ENCODE measurements around the gene GPBAR1. TPM values are rescaled to one million over a fixed set of nuclear protein-coding genes. Genes with fewer than 3 reads are reported as not detected.

The GPBAR1 gene
- total RNA-seq, 6 experiments from 2014 or later: 0.10 to 0.17 (median 0.12) TPM; not detected in 1

DNA sequence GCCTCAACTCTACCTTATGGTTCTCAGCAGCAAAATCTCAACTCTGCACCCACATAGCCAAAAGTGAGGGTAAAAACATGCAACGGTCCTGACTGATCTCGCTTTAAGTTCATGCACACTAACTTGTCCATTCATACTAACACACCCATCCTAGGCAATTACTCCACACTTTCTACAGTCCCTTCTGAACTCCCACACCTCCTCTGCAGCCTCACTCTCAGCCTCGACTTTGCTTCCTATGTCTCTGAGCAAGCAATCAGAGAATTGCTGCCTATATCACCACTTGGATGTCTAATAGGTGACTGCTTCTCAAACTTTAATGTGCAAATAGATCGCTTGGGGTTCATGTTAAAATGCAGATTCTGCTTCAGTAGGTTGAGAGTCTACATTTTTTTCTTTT, 39.3 kb downstream of the GPBAR1 start:
- H3K27ac Mint-ChIP-seq: no peak overlapping the region
- DNase-seq: no peak

DNA sequence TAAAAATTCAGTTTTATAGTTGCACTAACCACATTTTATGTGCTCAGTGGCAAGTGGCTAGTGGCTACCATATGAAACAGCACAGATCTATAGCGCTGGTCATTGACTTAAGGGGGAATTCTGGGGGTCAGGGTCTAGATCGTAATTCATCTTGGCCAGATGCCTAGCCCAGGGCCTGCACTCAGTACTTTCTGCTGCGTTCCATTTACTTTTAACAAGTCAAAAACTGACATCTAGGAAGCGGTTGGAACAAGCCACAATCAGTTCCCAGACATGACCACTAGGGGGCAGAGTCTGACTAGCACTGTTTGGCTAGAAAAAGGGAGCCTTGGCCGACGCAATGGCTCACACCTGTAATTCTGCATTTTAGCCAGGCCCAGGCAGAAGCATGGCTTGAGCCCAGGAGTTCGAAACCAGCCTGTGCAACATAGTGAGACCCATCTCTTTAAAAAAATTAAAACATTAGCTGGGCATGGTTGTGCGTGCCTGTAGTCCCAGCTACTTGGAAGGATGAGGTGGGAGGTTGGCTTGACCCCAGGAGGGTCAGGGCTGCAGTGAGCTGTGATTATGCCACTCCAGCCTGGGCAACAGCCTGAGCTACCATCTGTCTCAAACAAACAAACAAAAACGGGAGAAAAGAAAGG, 40.5 kb downstream of the GPBAR1 start:
- TF ChIP-seq, protein P1, sequence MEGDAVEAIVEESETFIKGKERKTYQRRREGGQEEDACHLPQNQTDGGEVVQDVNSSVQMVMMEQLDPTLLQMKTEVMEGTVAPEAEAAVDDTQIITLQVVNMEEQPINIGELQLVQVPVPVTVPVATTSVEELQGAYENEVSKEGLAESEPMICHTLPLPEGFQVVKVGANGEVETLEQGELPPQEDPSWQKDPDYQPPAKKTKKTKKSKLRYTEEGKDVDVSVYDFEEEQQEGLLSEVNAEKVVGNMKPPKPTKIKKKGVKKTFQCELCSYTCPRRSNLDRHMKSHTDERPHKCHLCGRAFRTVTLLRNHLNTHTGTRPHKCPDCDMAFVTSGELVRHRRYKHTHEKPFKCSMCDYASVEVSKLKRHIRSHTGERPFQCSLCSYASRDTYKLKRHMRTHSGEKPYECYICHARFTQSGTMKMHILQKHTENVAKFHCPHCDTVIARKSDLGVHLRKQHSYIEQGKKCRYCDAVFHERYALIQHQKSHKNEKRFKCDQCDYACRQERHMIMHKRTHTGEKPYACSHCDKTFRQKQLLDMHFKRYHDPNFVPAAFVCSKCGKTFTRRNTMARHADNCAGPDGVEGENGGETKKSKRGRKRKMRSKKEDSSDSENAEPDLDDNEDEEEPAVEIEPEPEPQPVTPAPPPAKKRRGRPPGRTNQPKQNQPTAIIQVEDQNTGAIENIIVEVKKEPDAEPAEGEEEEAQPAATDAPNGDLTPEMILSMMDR (IDR thresholded peaks at IDR 0.05): peak; percentile 99
- H3K27me3 Mint-ChIP-seq (ENCODE audit: insufficient read depth): peaks cover 11% of the 10 kb centered on the region
- H3K4me3 Mint-ChIP-seq: no peak overlapping the region
- no peaks in the 10 kb centered on the region for H3K36me3 Mint-ChIP-seq (ENCODE audit: low read depth)
- no peaks in the 10 kb centered on the region for H3K9me3 Mint-ChIP-seq
- H3K4me1 Mint-ChIP-seq (ENCODE audit: low read depth): peaks cover 22% of the 10 kb centered on the region
- DNase-seq: peak; percentile 68
- H3K27ac Mint-ChIP-seq: no peak overlapping the region

More for the DNA sequence above, 39.3 kb downstream of the GPBAR1 start:
- peaks cover 27% of the 10 kb centered on the region for H3K4me1 Mint-ChIP-seq (ENCODE audit: low read depth)
- TF ChIP-seq, protein P1 (IDR thresholded peaks at IDR 0.05): no peak
- no peaks in the 10 kb centered on the region for H3K9me3 Mint-ChIP-seq
- peaks cover 9% of the 10 kb centered on the region for H3K27me3 Mint-ChIP-seq (ENCODE audit: insufficient read depth)
- H3K4me3 Mint-ChIP-seq: no peak overlapping the region
- H3K36me3 Mint-ChIP-seq (ENCODE audit: low read depth): no peaks in the 10 kb centered on the region

DNA sequence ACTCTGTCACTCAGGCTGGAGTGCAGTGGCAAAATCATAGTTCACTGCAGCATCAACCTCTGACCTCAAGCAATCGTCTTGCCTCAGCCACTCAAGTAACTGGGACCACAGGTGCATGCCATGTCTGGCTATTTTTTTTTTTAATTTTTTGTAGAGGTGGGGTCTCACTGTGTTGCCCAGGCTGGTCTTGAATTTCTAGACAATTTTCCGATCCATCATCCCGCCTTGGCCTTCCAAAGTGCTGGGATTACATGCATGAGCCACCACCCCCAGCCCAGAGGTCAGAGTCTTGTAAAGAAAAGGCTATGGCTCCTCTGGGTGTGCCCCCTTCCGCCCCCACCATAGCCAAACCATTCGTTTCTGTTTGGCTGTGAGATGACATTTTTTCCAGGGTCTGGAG, 44.6 kb downstream of the GPBAR1 start:
- Mint-ChIP-seq H3K27ac (no peak overlapping the region), H3K9me3 (no peaks in the 10 kb centered on the region), H3K27me3 (ENCODE audit: insufficient read depth) (peaks cover 17% of the 10 kb centered on the region), H3K4me3 (no peak overlapping the region), H3K4me1 (ENCODE audit: low read depth) (peaks cover 7% of the 10 kb centered on the region; the same call in 1 of the 2 replicates), H3K36me3 (ENCODE audit: low read depth) (no peaks in the 10 kb centered on the region)
- TF ChIP-seq, protein P1 (IDR thresholded peaks at IDR 0.05): no peak
- no peak for DNase-seq

DNA sequence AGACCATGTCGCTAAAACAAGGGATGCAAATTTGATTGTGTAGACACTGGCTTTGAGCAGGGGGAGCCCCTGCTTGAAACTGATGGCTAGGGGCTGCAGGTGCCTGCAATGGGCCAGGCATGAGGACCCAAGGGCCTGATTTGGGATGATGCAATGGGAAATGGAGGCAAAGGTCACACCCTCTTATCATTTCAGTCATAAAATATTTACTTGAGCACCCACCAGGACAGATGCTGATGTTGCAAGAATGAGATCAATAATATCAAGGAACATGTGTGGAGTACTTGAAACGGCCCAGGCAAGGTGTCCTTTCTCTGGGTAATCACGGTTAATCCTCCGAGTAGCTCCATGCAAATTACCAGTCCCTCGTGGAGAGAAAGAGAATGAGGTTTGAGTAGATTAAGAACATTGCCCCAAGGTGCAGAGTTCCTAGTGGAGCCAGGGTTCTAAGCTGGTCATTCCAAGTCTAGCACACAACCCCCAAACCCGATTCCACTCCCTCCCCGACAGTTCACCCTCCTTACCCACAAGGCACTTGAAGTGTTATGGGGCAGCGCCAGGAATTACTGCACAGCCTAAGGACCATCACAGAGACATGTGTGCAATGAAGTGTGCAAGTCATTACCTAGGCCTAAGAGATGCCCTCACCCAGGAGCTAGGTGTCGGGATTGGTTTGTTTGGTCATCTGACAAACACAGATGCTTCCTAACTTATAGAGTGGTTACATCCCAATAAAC, 45.5 kb downstream of the GPBAR1 start:
- H3K27me3 Mint-ChIP-seq (ENCODE audit: insufficient read depth): peaks cover 17% of the 10 kb centered on the region
- no peak overlapping the region for H3K27ac Mint-ChIP-seq
- H3K9me3 Mint-ChIP-seq: no peaks in the 10 kb centered on the region
- H3K4me1 Mint-ChIP-seq (ENCODE audit: low read depth): peaks cover 2% of the 10 kb centered on the region; the same call in 1 of the 2 replicates
- TF ChIP-seq, protein P1 (IDR thresholded peaks at IDR 0.05): no peak
- no peak for DNase-seq
- H3K36me3 Mint-ChIP-seq (ENCODE audit: low read depth): no peaks in the 10 kb centered on the region
- no peak overlapping the region for H3K4me3 Mint-ChIP-seq

DNA sequence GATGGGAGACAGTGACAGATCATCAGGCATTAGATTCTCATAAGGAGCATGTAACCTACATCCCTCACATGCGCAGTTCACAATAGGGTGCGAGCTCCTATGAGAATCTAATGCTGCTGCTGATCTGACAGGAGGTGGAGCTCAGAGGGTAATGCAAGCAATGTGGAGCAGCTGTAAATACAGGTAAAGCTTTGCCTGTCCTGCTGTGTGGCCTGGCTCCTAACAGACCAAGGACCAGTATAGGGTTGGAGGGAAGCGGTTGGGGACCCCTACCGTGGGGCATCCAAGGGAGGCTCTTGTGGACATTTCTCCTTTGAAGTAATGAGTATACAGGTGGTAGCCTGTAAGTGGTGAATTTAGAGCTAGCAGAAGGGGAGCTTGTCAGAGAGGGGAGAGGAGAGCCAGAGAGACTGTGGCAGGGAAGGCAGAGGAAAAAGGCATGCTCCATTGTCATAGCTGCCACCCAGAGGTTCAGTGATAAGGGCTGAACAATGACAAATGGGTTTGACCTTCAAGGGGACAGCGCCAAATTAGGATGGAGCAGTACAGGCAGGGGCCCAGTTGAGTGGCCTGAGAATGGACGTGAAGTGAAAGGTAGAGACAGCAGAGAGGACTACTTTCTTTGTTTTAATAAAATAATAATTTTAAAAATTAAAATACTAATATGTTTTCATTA, 46.7 kb downstream of the GPBAR1 start:
- H3K9me3 Mint-ChIP-seq: no peaks in the 10 kb centered on the region
- H3K27me3 Mint-ChIP-seq (ENCODE audit: insufficient read depth): peaks cover 19% of the 10 kb centered on the region
- TF ChIP-seq, protein P1 (IDR thresholded peaks at IDR 0.05): no peak
- H3K36me3 Mint-ChIP-seq (ENCODE audit: low read depth): no peaks in the 10 kb centered on the region
- H3K4me3 Mint-ChIP-seq: no peak overlapping the region
- no peak for DNase-seq
- no peaks in the 10 kb centered on the region for H3K4me1 Mint-ChIP-seq (ENCODE audit: low read depth)
- no peak overlapping the region for H3K27ac Mint-ChIP-seq

All from HFFc6 (cell line).